Renal cortical epithelial cell (primary cell): ENCODE measurements around the gene ENOX1. TPM values are rescaled to one million over a fixed set of nuclear protein-coding genes. Genes with fewer than 3 reads are reported as not detected.

Experiments used
- DNase-seq: peaks from one replicate; pipeline ENCODE4 v3.0.0-alpha.2; 2011; ENCODE audit warnings: low read depth
- total RNA-seq: library from RNA; depleted of rRNA; stranded (reverse); fragments of >200 nt; gene quantifications from 2 replicates; pipeline ENCODE4 v1.2.3, GENCODE V29; 2014

Gene ENOX1
- total RNA-seq, 1 donor from 2014 or later, result 2.7 TPM

- DNase-seq, result no peak
Measured at GRCh38 chr13:43315522-43315921, 471.2 kb downstream of the ENOX1 start.

GRCh38 chr13:43309311-43309710 lies 477.5 kb downstream of the ENOX1 start:
- DNase-seq, result no peak

- DNase-seq, result peak; percentile 94
Measured at GRCh38 chr13:43307921-43308433, 478.8 kb downstream of the ENOX1 start.

DNA sequence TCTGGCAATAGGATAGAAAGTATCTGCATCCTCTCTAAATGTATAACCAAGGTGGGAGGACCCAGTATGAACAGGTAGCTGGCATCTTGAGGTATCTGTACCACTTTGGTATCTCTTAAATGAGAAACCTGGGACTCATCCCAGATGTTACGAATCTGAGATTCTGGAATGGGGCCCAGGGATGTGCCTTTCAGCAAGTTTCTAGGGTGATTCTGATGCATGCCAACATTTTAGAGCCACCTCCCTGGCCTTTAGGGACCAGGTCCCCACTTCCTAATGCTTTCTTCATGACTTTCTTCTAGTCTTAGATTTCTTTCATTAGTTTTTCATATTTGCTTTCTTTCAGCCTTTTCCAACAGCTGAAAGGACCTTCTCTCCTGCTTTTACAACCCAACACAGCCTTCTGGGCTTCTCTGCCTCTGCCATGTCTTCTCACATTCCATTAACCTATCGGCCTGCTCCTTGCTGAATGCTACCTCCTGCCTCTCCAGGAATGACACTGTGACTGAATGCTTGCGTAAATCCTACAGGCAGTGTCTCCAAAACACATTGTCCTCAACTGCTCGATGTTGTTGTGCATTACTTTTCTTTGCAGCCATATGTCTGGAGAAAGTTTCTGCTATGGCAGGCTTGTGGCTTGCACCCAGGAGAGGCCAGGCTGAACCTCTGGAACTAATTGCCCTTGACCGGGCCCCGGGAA lies 479.4 kb downstream of the ENOX1 start:
- no peak for DNase-seq

DNA sequence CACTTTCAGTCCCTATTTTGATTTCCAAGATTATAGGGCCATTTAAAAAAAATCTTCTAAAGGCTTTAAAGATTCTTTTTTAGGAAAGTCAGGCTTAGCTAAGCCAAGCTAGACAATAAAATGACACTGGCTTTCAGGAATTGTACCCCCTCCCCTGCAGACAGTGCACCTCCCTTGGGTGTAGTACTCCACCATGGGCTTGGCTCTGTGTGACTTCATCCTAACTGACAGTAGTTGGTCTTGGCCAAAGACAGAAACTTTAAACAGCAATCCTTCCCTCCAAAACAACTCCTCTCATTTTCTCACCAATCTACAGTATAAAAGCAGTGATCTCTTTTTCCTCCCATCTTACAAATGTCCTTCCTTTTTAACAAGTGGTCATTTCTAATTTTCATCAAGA lies 480.4 kb downstream of the ENOX1 start:
- no peak for DNase-seq

GRCh38 chr13:43305416-43305815 lies 481.4 kb downstream of the ENOX1 start:
- DNase-seq, result peak; percentile 49

DNA sequence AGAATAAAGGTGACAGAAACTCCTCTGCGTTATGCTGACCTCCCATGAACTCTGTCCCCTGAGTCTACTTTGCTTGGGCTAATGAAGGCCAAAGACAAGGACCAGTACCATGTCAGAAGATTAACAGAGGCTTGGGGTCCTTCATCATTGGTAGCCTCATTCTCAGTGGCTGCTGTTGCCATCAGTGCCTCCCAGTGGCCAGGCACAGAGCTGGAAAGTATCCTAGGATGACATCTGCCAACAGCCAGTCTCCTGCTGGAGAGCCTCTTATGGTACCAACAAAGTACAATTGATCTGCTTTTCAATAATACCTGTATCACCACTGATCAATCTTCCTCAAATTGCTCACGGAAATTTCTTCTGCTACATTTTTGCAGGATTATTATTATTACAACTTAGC lies 481.8 kb downstream of the ENOX1 start:
- no peak for DNase-seq

DNA sequence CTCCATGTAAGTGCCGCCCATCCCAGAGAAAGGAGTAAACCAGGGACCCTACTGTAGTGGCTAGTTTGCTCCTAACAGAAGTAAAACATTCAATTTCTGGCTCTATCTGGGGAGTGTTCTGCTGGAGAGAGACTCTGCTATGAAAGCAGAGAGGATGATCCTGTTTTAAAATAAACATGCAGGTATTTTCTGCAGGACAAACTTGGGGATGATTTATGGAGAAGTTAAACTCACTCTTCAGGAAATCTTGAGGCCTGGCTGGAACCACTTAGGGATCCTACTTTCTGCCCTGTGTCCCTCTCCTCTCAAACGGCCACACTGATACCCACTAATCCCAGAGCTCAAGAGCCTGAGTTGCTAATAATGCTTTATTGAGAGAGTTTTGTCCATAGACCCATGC lies 482.3 kb downstream of the ENOX1 start:
- no peak for DNase-seq

DNA sequence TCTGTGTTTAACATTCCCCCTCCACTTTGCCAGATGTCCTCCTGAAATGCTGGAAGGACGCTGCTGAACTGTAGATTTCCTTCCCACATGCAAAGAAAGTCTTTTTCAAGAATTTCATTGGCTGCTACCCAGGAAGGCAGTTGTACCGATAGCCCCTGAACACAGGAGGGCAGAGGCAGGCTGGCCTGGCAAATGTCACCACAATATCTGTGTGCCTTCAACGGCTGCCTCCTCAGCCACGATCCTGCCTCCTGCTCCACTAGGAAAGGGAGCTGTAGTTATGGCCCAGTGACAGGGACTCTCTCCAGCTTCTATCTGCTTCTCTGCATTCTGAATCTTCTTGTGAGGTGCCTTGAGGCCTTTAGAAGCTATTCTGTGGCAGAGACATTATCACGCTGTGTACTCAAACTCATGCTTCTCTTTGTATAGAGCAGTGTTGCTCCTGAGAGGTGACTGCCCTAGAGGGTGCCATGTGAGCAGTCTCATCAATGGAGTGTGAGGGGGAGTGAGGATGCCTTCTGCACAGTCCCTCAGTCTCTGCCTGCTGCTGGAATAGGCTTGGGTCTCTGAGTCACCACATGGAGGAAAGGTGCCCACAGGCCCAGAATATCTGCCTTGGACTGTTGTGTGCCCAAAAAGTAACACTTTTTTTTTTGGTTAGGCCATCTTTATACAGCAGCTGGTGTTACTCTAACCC lies 483.6 kb downstream of the ENOX1 start:
- DNase-seq, result peak; percentile 52

- no peak for DNase-seq
Measured at GRCh38 chr13:43301346-43301969, 485.3 kb downstream of the ENOX1 start.

GRCh38 chr13:43300865-43301264 lies 485.9 kb downstream of the ENOX1 start:
- DNase-seq, result no peak

DNA sequence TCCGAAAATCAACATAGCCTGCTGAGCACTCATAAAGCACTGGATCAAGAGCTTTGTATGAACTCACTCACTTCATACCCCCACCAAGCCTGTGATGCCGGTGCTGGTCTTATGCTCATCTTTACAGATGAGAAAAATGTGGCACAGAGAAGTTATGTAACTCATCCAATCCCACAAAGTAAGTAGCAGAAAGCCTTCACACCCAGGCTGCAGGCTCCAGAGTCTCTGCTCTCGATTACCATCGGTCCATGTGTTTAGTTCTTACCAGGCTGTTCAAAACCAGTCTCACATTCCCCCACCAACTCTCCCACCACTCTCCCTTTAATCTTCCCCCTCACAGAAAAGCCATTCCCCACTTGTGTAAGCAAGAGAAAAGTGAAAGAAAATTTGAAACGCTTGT lies 487.4 kb downstream of the ENOX1 start:
- no peak for DNase-seq

- no peak for DNase-seq
Measured at GRCh38 chr13:43298816-43299215, 488.0 kb downstream of the ENOX1 start.

DNA sequence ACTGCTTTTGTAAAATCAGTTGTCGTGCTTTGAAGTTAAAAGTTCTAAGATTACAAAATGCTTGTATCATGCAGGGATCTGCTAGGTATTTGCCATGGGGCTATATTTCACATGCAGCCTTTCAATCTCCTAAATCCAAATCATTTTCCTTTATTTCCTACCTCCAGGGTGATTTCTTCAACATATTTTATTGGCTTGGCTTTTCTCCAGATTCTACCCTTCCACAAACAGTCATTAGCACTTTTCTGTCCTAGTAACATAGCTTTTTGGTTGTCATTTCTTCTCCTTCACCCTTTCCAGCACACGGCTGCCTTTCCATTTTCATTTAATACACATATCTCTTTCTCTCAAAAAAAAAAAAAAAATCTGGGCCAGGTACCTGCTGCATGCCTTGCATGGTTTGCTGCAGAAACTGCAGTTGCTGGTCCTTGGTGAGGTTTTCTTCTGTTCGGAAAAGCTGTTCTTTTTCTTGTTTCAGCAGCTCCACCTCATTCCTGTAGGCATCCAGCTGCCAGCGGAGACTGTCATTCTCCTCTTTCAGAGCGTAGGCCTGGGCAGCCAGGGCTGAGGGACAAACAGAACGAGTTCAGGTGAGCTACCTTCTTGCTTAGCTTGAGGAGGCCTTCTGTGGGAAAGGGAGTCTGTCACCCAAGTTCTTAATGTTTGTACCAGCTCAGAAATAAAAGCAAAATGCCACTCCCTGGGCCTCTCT lies 488.6 kb downstream of the ENOX1 start:
- DNase-seq, result no peak

DNA sequence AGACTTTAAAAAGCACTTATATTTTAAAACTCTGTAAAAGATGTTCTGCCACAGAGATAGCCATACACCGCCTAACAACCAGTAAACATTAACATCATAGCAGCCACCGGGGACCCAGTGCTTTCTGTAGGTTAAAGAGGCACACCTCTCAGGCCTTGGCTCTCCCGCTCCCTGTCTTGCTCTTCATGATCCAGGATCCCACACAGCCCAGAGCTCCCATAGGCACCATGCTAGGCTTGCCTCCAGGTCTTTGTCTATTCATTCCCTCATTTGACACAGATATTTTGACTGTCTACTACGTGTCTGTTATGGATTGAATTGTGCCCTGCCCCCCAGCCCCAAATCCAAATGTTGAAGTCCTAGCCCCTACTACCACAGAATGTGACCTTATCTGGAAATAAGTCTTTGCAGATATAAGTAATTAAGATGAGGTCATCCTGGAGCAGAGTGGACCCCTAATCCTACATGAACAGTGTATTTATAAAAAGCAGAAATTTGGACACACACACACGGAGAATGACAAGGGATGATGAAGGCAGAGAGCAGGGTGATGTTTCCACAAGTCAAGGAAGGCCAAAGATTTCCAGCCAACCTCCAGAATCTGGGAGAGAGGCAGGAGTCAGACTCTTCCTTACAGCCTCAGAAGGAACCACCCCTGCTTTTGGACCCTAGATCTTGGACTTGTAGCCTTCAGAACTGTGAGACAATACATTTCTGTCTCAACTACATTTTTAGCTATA lies 490.8 kb downstream of the ENOX1 start:
- DNase-seq, result no peak

DNA sequence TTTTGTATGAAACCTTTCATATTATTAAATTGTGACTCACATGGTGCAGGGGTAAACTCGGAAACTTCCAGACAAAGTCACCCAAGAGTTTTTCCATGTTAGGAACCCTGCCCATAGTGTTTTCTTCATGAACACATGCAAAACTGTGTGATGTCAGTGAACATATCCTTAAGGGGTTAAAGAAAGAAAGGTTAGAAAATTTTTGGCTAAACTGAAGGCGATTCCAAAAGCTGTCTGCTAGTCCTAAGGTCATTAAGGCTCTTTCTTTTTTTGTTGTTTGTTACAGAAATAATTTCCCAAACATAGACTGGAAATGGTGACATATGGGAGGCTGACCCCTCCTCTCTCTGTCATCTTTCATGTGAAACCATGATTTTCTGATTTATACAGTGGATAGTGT lies 491.5 kb downstream of the ENOX1 start:
- DNase-seq, result no peak

GRCh38 chr13:43294412-43294811 lies 492.4 kb downstream of the ENOX1 start:
- no peak for DNase-seq

DNA sequence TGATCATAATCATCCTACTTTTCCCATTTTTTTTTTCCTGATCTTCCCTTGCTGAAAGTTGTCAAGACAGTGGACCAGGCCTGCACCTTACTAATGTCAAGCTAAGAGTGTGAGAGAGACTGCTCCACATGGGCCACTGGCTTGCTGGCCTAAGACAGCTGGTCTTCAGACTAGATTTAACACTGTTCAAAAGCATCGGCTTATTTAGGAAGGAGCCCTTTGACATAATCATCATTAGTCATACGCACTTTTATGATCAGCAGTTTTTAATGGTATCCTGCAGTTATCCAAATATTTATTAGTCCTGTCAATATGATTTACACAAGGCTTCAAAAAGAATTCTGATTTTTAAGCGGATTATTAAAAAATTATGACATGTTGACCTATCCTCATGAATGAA lies 492.8 kb downstream of the ENOX1 start:
- DNase-seq, result no peak

GRCh38 chr13:43293561-43293960 lies 493.2 kb downstream of the ENOX1 start:
- DNase-seq, result no peak

- DNase-seq, result no peak
Measured at GRCh38 chr13:43293008-43293407, 493.8 kb downstream of the ENOX1 start.

- DNase-seq, result peak; percentile 77
Measured at GRCh38 chr13:43291287-43292060, 495.3 kb downstream of the ENOX1 start.
